A549 (cell line): ENCODE results near the gene FSTL5.

Experiments used
- NPAS2 ChIP-seq: fragments of 250-450 bp; sonication (Bioruptor Pico); IDR thresholded peaks from 2 replicates; pipeline ENCODE4 v1.8.0; 2022; ENCODE audit warnings: mild to moderate bottlenecking, moderate library complexity, borderline replicate concordance
- TF ChIP-seq, protein P1 (sequence below): fragments of >200 bp; sonication (Bioruptor Twin); formaldehyde crosslinking; IDR thresholded peaks from 3 replicates; pipeline ENCODE4 v1.5.1; 2016

DNA sequence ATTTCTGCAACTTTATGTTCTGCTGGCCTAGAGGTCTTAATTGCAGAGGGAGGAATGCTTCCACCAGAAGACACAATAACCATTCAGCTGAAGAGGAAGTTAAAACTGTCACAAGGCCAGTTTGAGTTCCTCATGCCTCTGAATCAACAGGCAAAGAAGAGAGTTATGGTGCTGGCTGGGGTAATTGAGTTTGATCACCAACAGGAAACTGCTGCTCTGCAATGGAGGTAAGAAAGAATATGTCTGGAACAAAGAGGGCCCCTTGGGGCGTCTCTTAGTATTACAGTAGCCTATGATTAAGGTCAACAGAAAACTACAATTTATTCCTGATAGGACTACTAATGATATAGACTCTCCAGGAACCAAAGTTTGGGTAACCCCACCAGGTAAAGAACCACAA, 744.0 kb downstream of the FSTL5 start:
- TF ChIP-seq NPAS2: no peak
- TF ChIP-seq, protein P1, sequence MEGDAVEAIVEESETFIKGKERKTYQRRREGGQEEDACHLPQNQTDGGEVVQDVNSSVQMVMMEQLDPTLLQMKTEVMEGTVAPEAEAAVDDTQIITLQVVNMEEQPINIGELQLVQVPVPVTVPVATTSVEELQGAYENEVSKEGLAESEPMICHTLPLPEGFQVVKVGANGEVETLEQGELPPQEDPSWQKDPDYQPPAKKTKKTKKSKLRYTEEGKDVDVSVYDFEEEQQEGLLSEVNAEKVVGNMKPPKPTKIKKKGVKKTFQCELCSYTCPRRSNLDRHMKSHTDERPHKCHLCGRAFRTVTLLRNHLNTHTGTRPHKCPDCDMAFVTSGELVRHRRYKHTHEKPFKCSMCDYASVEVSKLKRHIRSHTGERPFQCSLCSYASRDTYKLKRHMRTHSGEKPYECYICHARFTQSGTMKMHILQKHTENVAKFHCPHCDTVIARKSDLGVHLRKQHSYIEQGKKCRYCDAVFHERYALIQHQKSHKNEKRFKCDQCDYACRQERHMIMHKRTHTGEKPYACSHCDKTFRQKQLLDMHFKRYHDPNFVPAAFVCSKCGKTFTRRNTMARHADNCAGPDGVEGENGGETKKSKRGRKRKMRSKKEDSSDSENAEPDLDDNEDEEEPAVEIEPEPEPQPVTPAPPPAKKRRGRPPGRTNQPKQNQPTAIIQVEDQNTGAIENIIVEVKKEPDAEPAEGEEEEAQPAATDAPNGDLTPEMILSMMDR: no peak
